GM12892 (cell line): ENCODE data around the gene AQP4.

ENCODE experiments used
- POLR2A ChIP-seq: IDR thresholded peaks from 2 replicates; pipeline ENCODE4 v1.6.1; 2011; ENCODE audit warnings: low read depth, low read length, control low read depth
- POLR2AphosphoS5 ChIP-seq: IDR thresholded peaks from 2 replicates; pipeline ENCODE4 v1.6.1; 2011; ENCODE audit warnings: low read depth, low read length, control low read depth

DNA sequence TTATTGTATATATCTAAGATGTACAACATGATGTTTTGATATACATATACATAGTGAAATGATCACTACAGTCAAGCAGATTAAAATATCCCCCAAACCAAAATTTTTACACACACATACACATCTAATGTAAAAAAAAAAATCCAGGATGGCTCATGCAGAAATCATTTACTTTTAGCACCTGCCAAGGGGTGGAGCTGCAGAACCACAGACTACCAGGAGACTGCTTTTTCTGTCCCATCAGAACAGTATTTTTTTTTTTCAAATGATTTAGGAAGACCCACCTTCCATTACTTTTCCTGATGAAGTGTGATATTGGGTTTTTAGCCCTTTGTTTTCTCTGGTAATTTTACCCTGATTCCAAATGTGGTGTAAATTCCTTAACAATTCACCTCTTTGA, 61.9 kb downstream of the AQP4 start:
- TF ChIP-seq POLR2AphosphoS5 (no peak), POLR2A (no peak)
